Left ventricle myocardium inferior (tissue), 1 donor: ENCODE measurements around the gene LINS1. TPM values are rescaled to one million over a fixed set of nuclear protein-coding genes. Genes with fewer than 3 reads are reported as not detected.

Experiments
- DNase-seq: peaks from one replicate; pipeline ENCODE4 v3.0.0-alpha.2; 2020
- H3K27ac ChIP-seq: fragments of 200-600 bp; replicated peaks from 2 replicates; pipeline ENCODE4 v1.8.0; 2021
- H3K27me3 ChIP-seq: fragments of 200-600 bp; 2 replicates; pipeline ENCODE4 v1.8.0; 2021; ENCODE audit warnings: low read depth
- H3K36me3 ChIP-seq: fragments of 200-600 bp; 2 replicates; pipeline ENCODE4 v1.8.0; 2021
- H3K4me1 ChIP-seq: fragments of 200-600 bp; 2 replicates; pipeline ENCODE4 v1.8.0; 2021
- H3K4me3 ChIP-seq: fragments of 200-600 bp; 2 replicates; pipeline ENCODE4 v1.8.0; 2021; ENCODE audit warnings: mild to moderate bottlenecking, moderate library complexity
- H3K9me3 ChIP-seq: fragments of 200-600 bp; replicated peaks from 2 replicates; pipeline ENCODE4 v1.8.0; 2021
- intact Hi-C: fragments of 100-400 bp; cut with micrococcal nuclease; formaldehyde crosslinking; loops from one replicate; pipeline ENCODE4 v1.11.0; 2022
- total RNA-seq: library from RNA; stranded (reverse); fragmentation: NEBNext Ultra II Directional; extraction: Animal tissue kit (Norgen Biotek cat#: 25700); gene quantifications from one replicate; pipeline ENCODE4 v1.2.1, GENCODE V29; 2021
- TF ChIP-seq, protein P1 (sequence below): fragments of 200-600 bp; IDR thresholded peaks from 2 replicates; pipeline ENCODE4 v1.8.0; 2021; ENCODE audit warnings: antibody characterized with exemption, mild to moderate bottlenecking, borderline replicate concordance
- donor health status: DM: no; HTN: yes; CAD: no; lungs with severe emphysema.

LINS1 gene
- total RNA-seq, 1 donor from 2014 or later = 9.3 TPM

- no peak for DNase-seq
- Histone ChIP-seq H3K4me3 (no peak overlapping the region), H3K4me1 (peaks cover 17% of the 10 kb centered on the region), H3K9me3 (no peaks in the 10 kb centered on the region), H3K27me3 (no peaks in the 10 kb centered on the region), H3K36me3 (peaks cover 7% of the 10 kb centered on the region), H3K27ac (no peak overlapping the region)
- intact Hi-C loops = no loop called here
- TF ChIP-seq, protein P1, sequence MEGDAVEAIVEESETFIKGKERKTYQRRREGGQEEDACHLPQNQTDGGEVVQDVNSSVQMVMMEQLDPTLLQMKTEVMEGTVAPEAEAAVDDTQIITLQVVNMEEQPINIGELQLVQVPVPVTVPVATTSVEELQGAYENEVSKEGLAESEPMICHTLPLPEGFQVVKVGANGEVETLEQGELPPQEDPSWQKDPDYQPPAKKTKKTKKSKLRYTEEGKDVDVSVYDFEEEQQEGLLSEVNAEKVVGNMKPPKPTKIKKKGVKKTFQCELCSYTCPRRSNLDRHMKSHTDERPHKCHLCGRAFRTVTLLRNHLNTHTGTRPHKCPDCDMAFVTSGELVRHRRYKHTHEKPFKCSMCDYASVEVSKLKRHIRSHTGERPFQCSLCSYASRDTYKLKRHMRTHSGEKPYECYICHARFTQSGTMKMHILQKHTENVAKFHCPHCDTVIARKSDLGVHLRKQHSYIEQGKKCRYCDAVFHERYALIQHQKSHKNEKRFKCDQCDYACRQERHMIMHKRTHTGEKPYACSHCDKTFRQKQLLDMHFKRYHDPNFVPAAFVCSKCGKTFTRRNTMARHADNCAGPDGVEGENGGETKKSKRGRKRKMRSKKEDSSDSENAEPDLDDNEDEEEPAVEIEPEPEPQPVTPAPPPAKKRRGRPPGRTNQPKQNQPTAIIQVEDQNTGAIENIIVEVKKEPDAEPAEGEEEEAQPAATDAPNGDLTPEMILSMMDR = no peak
These were observed 21.6 kb downstream of the LINS1 start for GRCh38 chr15:100580414-100580813.

- intact Hi-C loops = loop anchor here (5.0 kb wide), 1 partner anchor 221 kb away; no protein-coding TSS in a partner anchor
- Histone ChIP-seq H3K27me3 (no peaks in the 10 kb centered on the region), H3K36me3 (peaks cover 34% of the 10 kb centered on the region), H3K4me1 (no peaks in the 10 kb centered on the region), H3K9me3 (no peaks in the 10 kb centered on the region), H3K27ac (no peak overlapping the region), H3K4me3 (no peak overlapping the region)
- DNase-seq = no peak
- TF ChIP-seq, protein P1 = no peak
These were observed 28.5 kb downstream of the LINS1 start for GRCh38 chr15:100573526-100573925.

- TF ChIP-seq, protein P1 = peak; percentile 71
- H3K27me3 ChIP-seq = no peaks in the 10 kb centered on the region
- no peak for DNase-seq
- no peak overlapping the region for H3K27ac ChIP-seq
- peaks cover 34% of the 10 kb centered on the region for H3K36me3 ChIP-seq
- H3K4me1 ChIP-seq = no peaks in the 10 kb centered on the region
- H3K9me3 ChIP-seq = no peaks in the 10 kb centered on the region
- intact Hi-C loops = loop anchor here (5.0 kb wide), 1 partner anchor 220 kb away; no protein-coding TSS in a partner anchor
- H3K4me3 ChIP-seq = no peak overlapping the region
These were observed 29.5 kb downstream of the LINS1 start for GRCh38 chr15:100572362-100572983.

GRCh38 chr15:100571592-100572167, 30.3 kb downstream of the LINS1 start:
- Histone ChIP-seq H3K9me3 (no peaks in the 10 kb centered on the region), H3K4me1 (no peaks in the 10 kb centered on the region), H3K36me3 (peaks cover 34% of the 10 kb centered on the region), H3K27me3 (no peaks in the 10 kb centered on the region), H3K4me3 (no peak overlapping the region), H3K27ac (no peak overlapping the region)
- no peak for DNase-seq
- intact Hi-C loops = loop anchor here (5.0 kb wide), 1 partner anchor 219 kb away; no protein-coding TSS in a partner anchor
- TF ChIP-seq, protein P1 = no peak

DNA sequence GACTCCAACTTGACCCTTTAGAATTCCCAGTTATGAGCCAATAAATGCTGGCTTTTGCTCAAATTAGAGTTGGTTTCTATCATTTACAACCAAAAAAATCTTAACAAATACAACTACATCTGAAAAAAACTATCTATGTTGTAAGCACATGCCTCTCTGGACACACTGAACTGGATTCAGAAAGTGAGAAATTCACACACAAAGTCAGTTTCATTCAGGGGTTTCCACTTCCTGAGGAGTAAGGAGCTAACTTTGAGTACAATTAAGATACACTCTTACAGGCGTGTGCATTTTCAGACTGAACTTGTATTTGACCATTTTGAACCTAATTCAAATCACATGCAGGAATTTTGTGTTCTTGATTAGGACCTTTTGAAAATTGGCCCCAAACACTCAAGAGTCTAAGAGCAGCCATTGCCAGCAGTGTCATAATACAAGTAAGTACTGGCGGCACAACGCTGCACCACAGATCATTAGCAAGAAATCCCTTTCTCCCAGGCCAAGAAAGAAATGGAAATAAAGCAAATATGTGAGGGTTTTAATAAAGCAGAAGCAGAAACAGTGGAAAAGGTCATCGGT, 31.2 kb downstream of the LINS1 start:
- Histone ChIP-seq H3K36me3 (peaks cover 34% of the 10 kb centered on the region), H3K27me3 (no peaks in the 10 kb centered on the region), H3K27ac (no peak overlapping the region), H3K9me3 (no peaks in the 10 kb centered on the region), H3K4me1 (no peaks in the 10 kb centered on the region), H3K4me3 (no peak overlapping the region)
- no peak for DNase-seq
- intact Hi-C loops = loop anchor here (5.0 kb wide), 1 partner anchor 219 kb away; no protein-coding TSS in a partner anchor
- TF ChIP-seq, protein P1 = no peak
